Neural cell (in vitro differentiated cells): ENCODE results near the gene LYPD6B. TPM values are rescaled to one million over a fixed set of nuclear protein-coding genes. Genes with fewer than 3 reads are reported as not detected.

Experiments used
- H2AFZ ChIP-seq: fragments of 200-600, 300-800 bp; sonication (generic), shearing (Covaris generic); 2 replicates; pipeline ENCODE4 v1.6.0; 2014; ENCODE audit warnings: low read depth, mild to moderate bottlenecking, antibody characterized with exemption, low read length, moderate library complexity
- H3F3A ChIP-seq: fragments of 200-600 bp; shearing (Covaris generic); 2 replicates; pipeline ENCODE4 v1.6.1; 2016; ENCODE audit warnings: mild to moderate bottlenecking, moderate library complexity, mixed read lengths, antibody characterized with exemption, low read length; ENCODE audit not compliant: insufficient read depth, poor library complexity, severe bottlenecking
- H3K27ac ChIP-seq: fragments of 200-600, 300-800 bp; sonication (generic), shearing (Covaris generic); 2 replicates; pipeline ENCODE4 v1.5.1; 2014; ENCODE audit warnings: mild to moderate bottlenecking, low read length, moderate library complexity
- H3K27me3 ChIP-seq: fragments of 300-800, 200-600 bp; sonication (generic), shearing (Covaris generic); 2 replicates; pipeline ENCODE4 v1.6.0; 2014; ENCODE audit warnings: mild to moderate bottlenecking, low read depth, low read length, moderate library complexity; ENCODE audit not compliant: insufficient read depth
- H3K36me3 ChIP-seq: fragments of 300-800, 200-600 bp; sonication (generic), shearing (Covaris generic); 2 replicates; pipeline ENCODE4 v1.5.1; 2014; ENCODE audit warnings: mild to moderate bottlenecking, antibody characterized with exemption, low read length, moderate library complexity; ENCODE audit not compliant: insufficient read depth
- H3K4me2 ChIP-seq: fragments of 300-800, 200-600 bp; sonication (generic), shearing (Covaris generic); 2 replicates; pipeline ENCODE4 v1.6.0; 2014; ENCODE audit warnings: mild to moderate bottlenecking, low read length
- H3K4me3 ChIP-seq: fragments of 300-800, 200-600 bp; sonication (generic), shearing (Covaris generic); 2 replicates; pipeline ENCODE4 v1.5.1; 2014; ENCODE audit warnings: mild to moderate bottlenecking, low read length, moderate library complexity
- H3K79me2 ChIP-seq: fragments of 200-600 bp; shearing (Covaris generic); replicated peaks from 2 replicates; pipeline ENCODE4 v1.6.0; 2014; ENCODE audit warnings: mild to moderate bottlenecking, low read length, moderate library complexity; ENCODE audit not compliant: insufficient read depth
- H3K9ac ChIP-seq: fragments of 300-800, 200-600 bp; sonication (generic), shearing (Covaris generic); 2 replicates; pipeline ENCODE4 v1.6.1; 2016; ENCODE audit warnings: mild to moderate bottlenecking, low read length, mixed read lengths
- H3K9me2 ChIP-seq: fragments of 200-600 bp; shearing (Covaris generic); 2 replicates; pipeline ENCODE4 v1.6.1; 2016; ENCODE audit warnings: mild to moderate bottlenecking, low read length, mixed read lengths; ENCODE audit not compliant: insufficient read depth
- H3K9me3 ChIP-seq: fragments of 200-600, 300-800 bp; sonication (generic), shearing (Covaris generic); 2 replicates; pipeline ENCODE4 v1.6.1; 2016; ENCODE audit warnings: mild to moderate bottlenecking, mixed run types, low read length, moderate library complexity, mixed read lengths
- H4K20me1 ChIP-seq: fragments of 200-600 bp; shearing (Covaris generic); 2 replicates; pipeline ENCODE4 v1.6.1; 2016; ENCODE audit warnings: mild to moderate bottlenecking, mixed run types; ENCODE audit not compliant: insufficient read depth
- CTCF ChIP-seq: fragments of 450-650 bp; IDR thresholded peaks from 2 replicates; pipeline ENCODE4 v1.5.1; 2014; ENCODE audit warnings: antibody characterized with exemption, mild to moderate bottlenecking, moderate library complexity; ENCODE audit not compliant: poor library complexity, severe bottlenecking
- EP300 ChIP-seq: fragments of 450-650 bp; conservative IDR thresholded peaks from 2 replicates; pipeline ENCODE4 v1.6.1; 2014; ENCODE audit warnings: antibody characterized with exemption, mild to moderate bottlenecking, moderate library complexity; ENCODE audit not compliant: poor library complexity, severe bottlenecking
- POLR2AphosphoS5 ChIP-seq: IDR thresholded peaks from 2 replicates; pipeline ENCODE4 v1.6.1; 2012
- RAD21 ChIP-seq: fragments of 450-650 bp; conservative IDR thresholded peaks from 2 replicates; pipeline ENCODE4 v1.6.1; 2014; ENCODE audit warnings: antibody characterized with exemption, mild to moderate bottlenecking, moderate library complexity
- REST ChIP-seq: IDR thresholded peaks from 2 replicates; pipeline ENCODE4 v1.6.1; 2012; ENCODE audit warnings: borderline replicate concordance
- SMC3 ChIP-seq: fragments of 450-650 bp; conservative IDR thresholded peaks from 2 replicates; pipeline ENCODE4 v1.6.1; 2014; ENCODE audit warnings: antibody characterized with exemption, mild to moderate bottlenecking, moderate library complexity; ENCODE audit not compliant: poor library complexity
- TAF1 ChIP-seq: IDR thresholded peaks from 2 replicates; pipeline ENCODE4 v1.6.1; 2012; ENCODE audit warnings: low read depth
- polyA plus RNA-seq: library from polyadenylated mRNA; depleted of rRNA; stranded (reverse); fragments of >200 nt; gene quantifications from 2 replicates; pipeline ENCODE4 v1.2.3, GENCODE V29; 2014

The LYPD6B gene
- polyA plus RNA-seq, 1 donor from 2014 or later = 0.68 TPM

- TF ChIP-seq RAD21 = no peak
- TF ChIP-seq CTCF = no peak
- no peak for TF ChIP-seq POLR2AphosphoS5
- no peak for TF ChIP-seq REST
- TF ChIP-seq SMC3 = no peak
- no peak for TF ChIP-seq EP300
- Histone ChIP-seq H3K36me3 (no peaks in the 10 kb centered on the region), H3K27ac (no peak overlapping the region), H3K4me3 (no peak overlapping the region), H3K9me3 (no peaks in the 10 kb centered on the region), H3F3A (no peaks in the 10 kb centered on the region), H3K9ac (no peak overlapping the region), H3K27me3 (no peaks in the 10 kb centered on the region), H2AFZ (no peak overlapping the region), H3K9me2 (no peaks in the 10 kb centered on the region), H4K20me1 (no peaks in the 10 kb centered on the region), H3K4me2 (no peak overlapping the region), H3K79me2 (no peaks in the 10 kb centered on the region)
These were observed 11.7 kb downstream of the LYPD6B start for GRCh38 chr2:149050188-149050587.

- no peaks in the 10 kb centered on the region for H3K36me3 ChIP-seq
- no peaks in the 10 kb centered on the region for H3K27me3 ChIP-seq
- H3K27ac ChIP-seq = peak overlapping the region; percentile 17
- no peak overlapping the region for H3K4me2 ChIP-seq
- TF ChIP-seq REST (peak; percentile 41), TAF1 (no peak)
- H3K9me3 ChIP-seq = no peaks in the 10 kb centered on the region
- no peaks in the 10 kb centered on the region for H3F3A ChIP-seq
- no peak overlapping the region for H3K4me3 ChIP-seq
- H4K20me1 ChIP-seq = no peaks in the 10 kb centered on the region
- no peak overlapping the region for H3K9ac ChIP-seq
- no peaks in the 10 kb centered on the region for H3K9me2 ChIP-seq
- H2AFZ ChIP-seq = no peak overlapping the region
- H3K79me2 ChIP-seq = no peaks in the 10 kb centered on the region
These were observed 17.3 kb downstream of the LYPD6B start for GRCh38 chr2:149055751-149056150.
